Neural crest cell (in vitro differentiated cells): Measurements from ENCODE around the gene MUC13. TPM values are rescaled to one million over a fixed set of nuclear protein-coding genes. Genes with fewer than 3 reads are reported as not detected.

Experiments
- DNase-seq: peaks from one replicate; pipeline ENCODE4 v3.0.0; 2021; ENCODE audit warnings: low read depth, mixed read lengths, low spot score
- H3K27ac Mint-ChIP-seq: one replicate; pipeline ENCODE4 v1.8.0; 2021; ENCODE audit warnings: mild to moderate bottlenecking, mixed read lengths; ENCODE audit not compliant: unreplicated experiment
- H3K27me3 Mint-ChIP-seq: 2 replicates; pipeline ENCODE4 v1.8.0; 2021; ENCODE audit warnings: low read depth, mild to moderate bottlenecking, mixed read lengths
- H3K36me3 Mint-ChIP-seq: 2 replicates; pipeline ENCODE4 v1.8.0; 2021; ENCODE audit warnings: low read depth, mild to moderate bottlenecking, mixed read lengths
- H3K4me1 Mint-ChIP-seq: 2 replicates; pipeline ENCODE4 v1.8.0; 2021; ENCODE audit warnings: mixed read lengths
- H3K4me3 Mint-ChIP-seq: one replicate; pipeline ENCODE4 v1.8.0; 2021; ENCODE audit warnings: mild to moderate bottlenecking, mixed read lengths
- H3K9me3 Mint-ChIP-seq: 2 replicates; pipeline ENCODE4 v1.8.0; 2021; ENCODE audit warnings: mixed read lengths
- long read RNA-seq: library from polyadenylated mRNA; unstranded; transcript quantifications from one replicate; pipeline ENCODE4 v2.0.0, GENCODE V29; 2020
- total RNA-seq: library from RNA; stranded (reverse); gene quantifications from 2 replicates; pipeline ENCODE4 v1.2.1, GENCODE V29; 2021
- TF ChIP-seq, protein P1 (sequence below): fragments of 200-600 bp; sonication (generic); conservative IDR thresholded peaks from 2 replicates; pipeline ENCODE4 v1.5.0; 2021; ENCODE audit warnings: antibody characterized with exemption, mild to moderate bottlenecking

Gene MUC13, protein sequence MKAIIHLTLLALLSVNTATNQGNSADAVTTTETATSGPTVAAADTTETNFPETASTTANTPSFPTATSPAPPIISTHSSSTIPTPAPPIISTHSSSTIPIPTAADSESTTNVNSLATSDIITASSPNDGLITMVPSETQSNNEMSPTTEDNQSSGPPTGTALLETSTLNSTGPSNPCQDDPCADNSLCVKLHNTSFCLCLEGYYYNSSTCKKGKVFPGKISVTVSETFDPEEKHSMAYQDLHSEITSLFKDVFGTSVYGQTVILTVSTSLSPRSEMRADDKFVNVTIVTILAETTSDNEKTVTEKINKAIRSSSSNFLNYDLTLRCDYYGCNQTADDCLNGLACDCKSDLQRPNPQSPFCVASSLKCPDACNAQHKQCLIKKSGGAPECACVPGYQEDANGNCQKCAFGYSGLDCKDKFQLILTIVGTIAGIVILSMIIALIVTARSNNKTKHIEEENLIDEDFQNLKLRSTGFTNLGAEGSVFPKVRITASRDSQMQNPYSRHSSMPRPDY
- total RNA-seq: not detected in 2 replicates
- long read RNA-seq: 0 reads

DNA sequence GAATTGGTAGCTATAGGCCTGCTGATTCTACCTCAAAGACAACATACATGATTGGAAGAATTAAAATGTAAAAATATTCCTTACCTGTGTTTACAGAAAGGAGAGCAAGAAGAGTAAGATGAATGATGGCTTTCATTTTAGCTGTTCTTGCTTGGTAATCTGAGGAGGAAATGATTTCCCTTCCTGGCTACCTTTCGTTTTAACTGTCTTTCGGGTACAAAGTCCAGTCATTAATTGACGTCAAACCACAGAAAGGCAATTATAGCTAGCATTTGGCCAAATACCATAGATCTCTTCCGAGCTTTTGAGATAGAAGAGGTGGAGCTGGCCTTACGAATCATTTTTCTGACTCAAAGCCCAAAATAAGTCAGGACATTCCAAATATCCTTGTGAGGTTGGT, at the start of gene MUC13:
TSS of gene MUC13 (minus strand) at position 175 of the 400 bp plus-strand sequence. CDS start at position 136, 39 bp downstream.
- DNase-seq: no peak
- TF ChIP-seq, protein P1, sequence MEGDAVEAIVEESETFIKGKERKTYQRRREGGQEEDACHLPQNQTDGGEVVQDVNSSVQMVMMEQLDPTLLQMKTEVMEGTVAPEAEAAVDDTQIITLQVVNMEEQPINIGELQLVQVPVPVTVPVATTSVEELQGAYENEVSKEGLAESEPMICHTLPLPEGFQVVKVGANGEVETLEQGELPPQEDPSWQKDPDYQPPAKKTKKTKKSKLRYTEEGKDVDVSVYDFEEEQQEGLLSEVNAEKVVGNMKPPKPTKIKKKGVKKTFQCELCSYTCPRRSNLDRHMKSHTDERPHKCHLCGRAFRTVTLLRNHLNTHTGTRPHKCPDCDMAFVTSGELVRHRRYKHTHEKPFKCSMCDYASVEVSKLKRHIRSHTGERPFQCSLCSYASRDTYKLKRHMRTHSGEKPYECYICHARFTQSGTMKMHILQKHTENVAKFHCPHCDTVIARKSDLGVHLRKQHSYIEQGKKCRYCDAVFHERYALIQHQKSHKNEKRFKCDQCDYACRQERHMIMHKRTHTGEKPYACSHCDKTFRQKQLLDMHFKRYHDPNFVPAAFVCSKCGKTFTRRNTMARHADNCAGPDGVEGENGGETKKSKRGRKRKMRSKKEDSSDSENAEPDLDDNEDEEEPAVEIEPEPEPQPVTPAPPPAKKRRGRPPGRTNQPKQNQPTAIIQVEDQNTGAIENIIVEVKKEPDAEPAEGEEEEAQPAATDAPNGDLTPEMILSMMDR: no peak
- no peaks in the 10 kb centered on the region for H3K36me3 Mint-ChIP-seq
- no peaks in the 10 kb centered on the region for H3K27me3 Mint-ChIP-seq
- H3K4me1 Mint-ChIP-seq: peaks cover 6% of the 10 kb centered on the region
- no peak within 1 kb of the TSS for H3K27ac Mint-ChIP-seq
- no peak within 1 kb of the TSS for H3K4me3 Mint-ChIP-seq
- H3K9me3 Mint-ChIP-seq: peaks cover 7% of the 10 kb centered on the region

DNA sequence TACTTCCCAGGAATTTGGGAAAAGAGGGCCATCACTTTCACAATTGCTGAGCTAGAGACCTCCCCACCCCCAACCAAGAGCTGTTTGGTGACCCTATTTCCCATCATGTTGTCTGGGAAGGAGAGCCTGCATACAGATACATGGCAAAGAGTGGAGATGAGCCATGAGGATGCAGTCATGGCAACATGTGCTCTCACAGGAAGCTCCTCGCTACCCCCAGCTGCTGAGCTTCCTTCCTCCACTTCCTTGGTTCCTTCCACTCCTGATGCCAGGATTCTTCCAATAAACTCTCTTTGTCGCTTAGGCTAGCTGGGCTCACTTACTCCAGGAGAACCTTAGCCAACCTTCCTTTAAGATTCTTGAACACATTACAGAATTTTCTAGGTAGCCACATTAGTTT, 48.3 kb upstream of the MUC13 start:
- peaks cover under 1% of the 10 kb centered on the region for H3K36me3 Mint-ChIP-seq
- H3K4me3 Mint-ChIP-seq: no peak overlapping the region
- no peaks in the 10 kb centered on the region for H3K4me1 Mint-ChIP-seq
- no peaks in the 10 kb centered on the region for H3K27me3 Mint-ChIP-seq
- H3K27ac Mint-ChIP-seq: no peak overlapping the region
- TF ChIP-seq, protein P1: no peak
- no peaks in the 10 kb centered on the region for H3K9me3 Mint-ChIP-seq
- no peak for DNase-seq

DNA sequence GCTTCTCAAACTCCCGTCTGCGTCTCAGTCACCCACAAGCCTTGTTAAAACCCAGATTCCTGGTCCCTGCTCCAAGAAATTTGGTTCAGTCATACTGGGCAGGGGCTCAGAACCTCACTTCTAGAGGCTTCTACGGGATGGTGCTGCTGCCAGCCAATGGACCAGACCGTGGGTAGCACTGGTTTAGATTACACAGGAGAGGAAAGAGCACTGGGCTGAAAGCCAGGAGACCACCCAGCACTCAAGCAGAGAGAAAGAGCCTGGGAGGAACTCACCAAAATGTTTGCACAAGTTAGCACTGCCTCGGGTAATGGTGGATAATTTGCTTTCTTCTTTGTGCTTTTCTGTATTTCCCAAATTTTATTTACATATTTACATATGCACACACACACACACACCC, 46.9 kb upstream of the MUC13 start:
- Mint-ChIP-seq H3K27ac (no peak overlapping the region), H3K4me1 (no peaks in the 10 kb centered on the region), H3K4me3 (no peak overlapping the region), H3K36me3 (peaks cover 13% of the 10 kb centered on the region), H3K9me3 (peaks cover 6% of the 10 kb centered on the region), H3K27me3 (no peaks in the 10 kb centered on the region)
- TF ChIP-seq, protein P1: no peak
- no peak for DNase-seq

DNA sequence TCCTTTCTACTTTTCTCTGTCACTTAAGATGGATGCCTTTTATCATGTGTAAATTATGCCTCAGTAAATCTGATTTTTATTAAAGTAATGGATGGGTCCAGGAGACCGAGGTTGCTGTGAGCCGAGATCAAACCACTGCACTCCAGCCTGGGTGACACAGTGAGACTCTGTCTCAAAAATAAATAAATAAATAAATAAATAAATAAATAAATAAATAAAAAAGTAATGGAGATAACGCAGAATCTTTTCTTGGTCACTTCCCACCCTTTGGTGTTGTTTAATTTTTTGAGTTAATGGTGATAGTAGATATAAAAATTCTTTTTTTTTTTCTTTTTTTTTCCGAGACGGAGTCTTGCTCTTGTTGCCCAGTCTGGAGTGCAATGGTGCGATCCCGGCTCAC, 44.1 kb upstream of the MUC13 start:
- no peaks in the 10 kb centered on the region for H3K27me3 Mint-ChIP-seq
- DNase-seq: no peak
- no peaks in the 10 kb centered on the region for H3K4me1 Mint-ChIP-seq
- TF ChIP-seq, protein P1: no peak
- peaks cover 6% of the 10 kb centered on the region for H3K9me3 Mint-ChIP-seq
- H3K36me3 Mint-ChIP-seq: peaks cover 17% of the 10 kb centered on the region
- H3K4me3 Mint-ChIP-seq: no peak overlapping the region
- H3K27ac Mint-ChIP-seq: no peak overlapping the region

DNA sequence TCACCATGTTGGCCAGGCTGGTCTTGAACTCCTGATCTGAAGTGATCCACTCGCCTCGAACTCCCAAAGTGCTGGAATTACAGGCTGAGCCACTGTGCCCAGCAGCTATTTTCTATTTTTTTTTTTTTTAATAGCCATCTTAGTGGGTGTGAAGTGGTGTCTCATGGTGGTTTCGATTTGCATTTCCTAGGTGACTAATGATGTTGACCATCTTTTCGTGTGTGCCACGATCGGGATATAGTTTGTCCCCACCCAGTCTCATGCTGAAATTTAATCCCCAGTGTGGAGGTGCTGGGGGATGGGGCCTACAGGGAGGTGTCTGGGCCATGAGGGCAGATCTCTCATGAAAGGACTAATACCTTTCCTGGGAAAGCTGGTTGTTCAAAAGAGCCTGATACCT, 41.8 kb upstream of the MUC13 start:
- TF ChIP-seq, protein P1: no peak
- Mint-ChIP-seq H3K9me3 (peaks cover 6% of the 10 kb centered on the region), H3K36me3 (peaks cover 17% of the 10 kb centered on the region), H3K27ac (no peak overlapping the region), H3K4me3 (no peak overlapping the region), H3K27me3 (no peaks in the 10 kb centered on the region), H3K4me1 (no peaks in the 10 kb centered on the region)
- DNase-seq: no peak
